ENCODE results near the gene DENND4C.
"Not testable (repeated sequence)": the region's sequence is repeated elsewhere in the genome, so short reads cannot be mapped to it uniquely, and the experiment has no call there.

Gene DENND4C

GRCh38 chr9:19188771-19189170 is 41.7 kb upstream of the DENND4C start:
- no peak for DNase-seq (ENCODE audit: low read depth)
- no peak for TF ChIP-seq CTCF (IDR thresholded peaks at IDR 0.05; ENCODE audit: insufficient read depth, low read depth, low read length, missing control alignments)
- H3K4me3 ChIP-seq (ENCODE audit: low read depth, low read length), result no peak overlapping the region

- H3K4me3 ChIP-seq (ENCODE audit: low read depth, low read length), result no peak overlapping the region
- no peak for DNase-seq (ENCODE audit: low read depth)
- TF ChIP-seq CTCF (IDR thresholded peaks at IDR 0.05; ENCODE audit: insufficient read depth, low read depth, low read length, missing control alignments), result no peak
These were observed 38.1 kb upstream of the DENND4C start for GRCh38 chr9:19192202-19193028.

- DNase-seq (ENCODE audit: low read depth), result no peak
- no peak for TF ChIP-seq CTCF (IDR thresholded peaks at IDR 0.05; ENCODE audit: insufficient read depth, low read depth, low read length, missing control alignments)
- no peak overlapping the region for H3K4me3 ChIP-seq (ENCODE audit: low read depth, low read length)
These were observed 37.5 kb upstream of the DENND4C start for GRCh38 chr9:19193029-19193324.

- not testable (repeated sequence) for H3K4me3 ChIP-seq (ENCODE audit: low read depth, low read length); DNase-seq (ENCODE audit: low read depth)
These were observed 37.0 kb upstream of the DENND4C start for GRCh38 chr9:19193358-19193973.

GRCh38 chr9:19198406-19198805 is 32.1 kb upstream of the DENND4C start:
- DNase-seq (ENCODE audit: low read depth), result no peak
- H3K4me3 ChIP-seq (ENCODE audit: low read depth, low read length), result no peak overlapping the region
- TF ChIP-seq CTCF (IDR thresholded peaks at IDR 0.05; ENCODE audit: insufficient read depth, low read depth, low read length, missing control alignments), result no peak

- H3K4me3 ChIP-seq (ENCODE audit: low read depth, low read length), result no peak overlapping the region
- no peak for TF ChIP-seq CTCF (IDR thresholded peaks at IDR 0.05; ENCODE audit: insufficient read depth, low read depth, low read length, missing control alignments)
- DNase-seq (ENCODE audit: low read depth), result no peak
These were observed 31.5 kb upstream of the DENND4C start for GRCh38 chr9:19199012-19199411.

- no peak for DNase-seq (ENCODE audit: low read depth)
- TF ChIP-seq CTCF (IDR thresholded peaks at IDR 0.05; ENCODE audit: insufficient read depth, low read depth, low read length, missing control alignments), result no peak
- H3K4me3 ChIP-seq (ENCODE audit: low read depth, low read length), result no peak overlapping the region
These were observed 30.3 kb upstream of the DENND4C start for GRCh38 chr9:19200229-19200628.

Data from GM12865 (cell line).